Panc1 (cell line): ENCODE results near the gene NTM. TPM values are rescaled to one million over a fixed set of nuclear protein-coding genes. Genes with fewer than 3 reads are reported as not detected.

Experiments used
- ATAC-seq: fragments of 200-7000 bp; cut with Tn5 transposase; 2 replicates; pipeline ENCODE4 v1.9.1; 2020; ENCODE audit warnings: mild to moderate bottlenecking, moderate library complexity
- BruUV-seq: library from RNA; stranded (reverse); fragments of 400-500 nt; replicated peaks from 2 replicates; lab custom pipeline; 2021; lab: Mats Ljungman, UMichigan
- CTCF ChIA-PET: fragments of 300-600 bp; sonication (Branson Sonifier 250); formaldehyde crosslinking; loops from one replicate; lab custom pipeline; 2022; ENCODE audit warnings: antibody characterized with exemption; lab: Charles Lee
- POLR2A ChIA-PET: fragments of 300-600 bp; sonication (Branson Sonifier 250); formaldehyde crosslinking; loops from one replicate; lab custom pipeline; 2022; ENCODE audit warnings: antibody characterized with exemption; lab: Charles Lee
- DNase-seq: peaks from one replicate; pipeline ENCODE4 v3.0.0-alpha.2; 2010; ENCODE audit warnings: low read depth, low spot score
- H3K27ac ChIP-seq: 2 replicates; pipeline ENCODE4 v1.5.1; 2011; ENCODE audit warnings: mild to moderate bottlenecking, low read length, inconsistent platforms
- H3K27me3 ChIP-seq: fragments of 200-500 bp; sonication (Bioruptor generic); 2 replicates; pipeline ENCODE4 v1.6.0; 2014; ENCODE audit warnings: low read length, inconsistent platforms; ENCODE audit not compliant: control insufficient read depth, insufficient read depth
- H3K36me3 ChIP-seq: fragments of 200-500 bp; sonication (Bioruptor generic); 2 replicates; pipeline ENCODE4 v1.5.1; 2014; ENCODE audit warnings: inconsistent platforms, mild to moderate bottlenecking, low read length, moderate library complexity; ENCODE audit not compliant: control insufficient read depth, insufficient read depth
- H3K4me1 ChIP-seq: 2 replicates; pipeline ENCODE4 v1.5.1; 2011; ENCODE audit warnings: inconsistent platforms, mild to moderate bottlenecking, low read length, moderate library complexity; ENCODE audit not compliant: control insufficient read depth, insufficient read depth
- H3K4me3 ChIP-seq, 2 experiments: 2 replicates each; pipeline ENCODE4 v1.5.1; 2011 to 2012; ENCODE audit warnings: low read depth in 2 of 2, low read length in 2 of 2, mild to moderate bottlenecking in 2 of 2, inconsistent platforms in 1 of 2, moderate library complexity in 1 of 2
- H3K9me3 ChIP-seq: fragments of 200-500 bp; sonication (Bioruptor generic); 2 replicates; pipeline ENCODE4 v1.5.1; 2014; ENCODE audit warnings: low read depth, mild to moderate bottlenecking, inconsistent platforms, low read length, moderate library complexity; ENCODE audit not compliant: control insufficient read depth, insufficient read depth
- CTCF ChIP-seq: fragments of 450-650 bp; IDR thresholded peaks from 2 replicates; pipeline ENCODE4 v1.5.1; 2017; ENCODE audit warnings: mild to moderate bottlenecking
- POLR2AphosphoS5 ChIP-seq: IDR thresholded peaks from 2 replicates; pipeline ENCODE4 v1.6.1; 2012; ENCODE audit warnings: mild to moderate bottlenecking, low read depth, low read length, moderate library complexity
- REST ChIP-seq, 2 experiments: IDR thresholded peaks; 2 replicates each; pipeline ENCODE4 v1.6.1; 2011 to 2012; ENCODE audit warnings: low read depth in 2 of 2, control low read depth in 1 of 2, low read length in 1 of 2, mild to moderate bottlenecking in 1 of 2, moderate library complexity in 1 of 2; ENCODE audit not compliant: insufficient read depth in 1 of 2
- SIN3A ChIP-seq: IDR thresholded peaks from 2 replicates; pipeline ENCODE4 v1.6.1; 2012; ENCODE audit warnings: low read depth, mild to moderate bottlenecking, low read length, moderate library complexity, borderline replicate concordance; ENCODE audit not compliant: insufficient read depth
- TCF7L2 ChIP-seq: IDR thresholded peaks from 2 replicates; pipeline ENCODE4 v1.6.1; 2011; ENCODE audit warnings: mild to moderate bottlenecking, low read depth, low read length, inconsistent platforms
- in situ Hi-C: cut with HindIII; loops from 2 replicates; pipeline ENCODE4 v1.10.0; 2016; ENCODE audit warnings: low sequenced_read_pairs, low pct_unique_long_range_greater_than_20kb
- intact Hi-C: fragments of 100-400 bp; cut with micrococcal nuclease; formaldehyde crosslinking; loops from one replicate; pipeline ENCODE4 v1.10.0; 2022; ENCODE audit not compliant: unreplicated experiment
- total RNA-seq: library from RNA; stranded (reverse); gene quantifications from one replicate; pipeline ENCODE4 v1.2.1, GENCODE V29; 2021; ENCODE audit not compliant: unreplicated experiment

The NTM gene
- total RNA-seq, 1 experiment from 2014 or later = 0.10 TPM

GRCh38 chr11:131966667-131967066, 596.3 kb downstream of the NTM start:
- in situ Hi-C loops = no loop called here
- ChIA-PET POLR2A (no interaction called here), CTCF (no interaction called here)
- no peaks in the 10 kb centered on the region for H3K4me1 ChIP-seq
- no peak for DNase-seq
- H3K27me3 ChIP-seq = no peaks in the 10 kb centered on the region
- no peaks in the 10 kb centered on the region for H3K36me3 ChIP-seq
- H3K9me3 ChIP-seq = no peaks in the 10 kb centered on the region
- intact Hi-C loops = no loop called here
- H3K27ac ChIP-seq = no peak overlapping the region
- no peak for ATAC-seq
- TF ChIP-seq POLR2AphosphoS5 (no peak), REST (IDR thresholded peaks at IDR 0.05; ENCODE audit: insufficient read depth in 1 of 2, low read depth in 2 of 2, low read length in 1 of 2) (no peak), TCF7L2 (no peak), SIN3A (no peak), CTCF (no peak)
- no peak overlapping the region for H3K4me3 ChIP-seq
- no TSS peak for BruUV-seq

GRCh38 chr11:131969261-131969660, 598.8 kb downstream of the NTM start:
- H3K27ac ChIP-seq = no peak overlapping the region
- no peak for DNase-seq
- no peak for ATAC-seq
- H3K36me3 ChIP-seq = no peaks in the 10 kb centered on the region
- no peaks in the 10 kb centered on the region for H3K4me1 ChIP-seq
- BruUV-seq = no TSS peak
- no peaks in the 10 kb centered on the region for H3K27me3 ChIP-seq
- no peak overlapping the region for H3K4me3 ChIP-seq
- no peak for TF ChIP-seq CTCF
- no peak for TF ChIP-seq TCF7L2
- no peak for TF ChIP-seq POLR2AphosphoS5
- no peak for TF ChIP-seq REST (IDR thresholded peaks at IDR 0.05; ENCODE audit: insufficient read depth in 1 of 2, low read depth in 2 of 2, low read length in 1 of 2)
- TF ChIP-seq SIN3A = no peak
- ChIA-PET CTCF (no interaction called here), POLR2A (no interaction called here)
- intact Hi-C loops = no loop called here
- in situ Hi-C loops = no loop called here
- H3K9me3 ChIP-seq = no peaks in the 10 kb centered on the region
